ENCODE results near the gene ZNF35.

Gene ZNF35

DNA sequence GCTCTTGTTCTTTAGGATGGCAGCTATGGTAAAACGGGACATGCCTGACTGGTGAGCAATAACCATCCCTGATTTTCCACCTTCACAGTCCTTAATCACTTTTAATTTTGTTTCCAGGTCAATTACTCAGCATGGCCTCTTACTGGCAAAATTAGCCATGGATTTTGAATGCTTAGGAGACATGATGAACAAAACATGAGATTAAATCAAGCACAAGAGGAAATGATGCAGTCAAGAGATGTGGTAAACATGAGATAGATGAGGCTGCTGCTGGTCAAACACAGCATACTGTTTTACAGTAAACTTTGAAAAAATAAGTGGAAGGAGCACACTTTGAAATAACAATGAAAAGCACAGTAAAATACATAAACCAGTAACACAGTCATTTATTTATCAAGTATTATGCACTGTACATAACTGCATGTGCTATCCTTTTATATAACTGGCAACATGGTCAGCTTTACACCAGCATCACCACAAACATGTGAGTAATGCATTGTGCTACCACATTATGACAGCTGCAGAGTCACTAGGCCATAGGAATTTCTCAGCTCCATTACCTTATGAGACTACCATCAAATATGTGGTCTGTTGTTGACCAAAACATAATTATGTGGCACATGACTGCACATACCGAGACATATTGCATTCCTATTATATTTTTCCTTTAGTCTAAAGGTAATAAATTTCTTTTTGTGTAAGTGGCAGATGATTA lies 33.8 kb downstream of the ZNF35 start:
- TF ChIP-seq, protein P1, sequence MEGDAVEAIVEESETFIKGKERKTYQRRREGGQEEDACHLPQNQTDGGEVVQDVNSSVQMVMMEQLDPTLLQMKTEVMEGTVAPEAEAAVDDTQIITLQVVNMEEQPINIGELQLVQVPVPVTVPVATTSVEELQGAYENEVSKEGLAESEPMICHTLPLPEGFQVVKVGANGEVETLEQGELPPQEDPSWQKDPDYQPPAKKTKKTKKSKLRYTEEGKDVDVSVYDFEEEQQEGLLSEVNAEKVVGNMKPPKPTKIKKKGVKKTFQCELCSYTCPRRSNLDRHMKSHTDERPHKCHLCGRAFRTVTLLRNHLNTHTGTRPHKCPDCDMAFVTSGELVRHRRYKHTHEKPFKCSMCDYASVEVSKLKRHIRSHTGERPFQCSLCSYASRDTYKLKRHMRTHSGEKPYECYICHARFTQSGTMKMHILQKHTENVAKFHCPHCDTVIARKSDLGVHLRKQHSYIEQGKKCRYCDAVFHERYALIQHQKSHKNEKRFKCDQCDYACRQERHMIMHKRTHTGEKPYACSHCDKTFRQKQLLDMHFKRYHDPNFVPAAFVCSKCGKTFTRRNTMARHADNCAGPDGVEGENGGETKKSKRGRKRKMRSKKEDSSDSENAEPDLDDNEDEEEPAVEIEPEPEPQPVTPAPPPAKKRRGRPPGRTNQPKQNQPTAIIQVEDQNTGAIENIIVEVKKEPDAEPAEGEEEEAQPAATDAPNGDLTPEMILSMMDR (conservative IDR thresholded peaks at IDR 0.05; ENCODE audit: low read depth, low read length): no peak
- DNase-seq (ENCODE audit: low read depth): no peak
- no peak overlapping the region for H3K4me3 ChIP-seq (ENCODE audit: low read length)

DNA sequence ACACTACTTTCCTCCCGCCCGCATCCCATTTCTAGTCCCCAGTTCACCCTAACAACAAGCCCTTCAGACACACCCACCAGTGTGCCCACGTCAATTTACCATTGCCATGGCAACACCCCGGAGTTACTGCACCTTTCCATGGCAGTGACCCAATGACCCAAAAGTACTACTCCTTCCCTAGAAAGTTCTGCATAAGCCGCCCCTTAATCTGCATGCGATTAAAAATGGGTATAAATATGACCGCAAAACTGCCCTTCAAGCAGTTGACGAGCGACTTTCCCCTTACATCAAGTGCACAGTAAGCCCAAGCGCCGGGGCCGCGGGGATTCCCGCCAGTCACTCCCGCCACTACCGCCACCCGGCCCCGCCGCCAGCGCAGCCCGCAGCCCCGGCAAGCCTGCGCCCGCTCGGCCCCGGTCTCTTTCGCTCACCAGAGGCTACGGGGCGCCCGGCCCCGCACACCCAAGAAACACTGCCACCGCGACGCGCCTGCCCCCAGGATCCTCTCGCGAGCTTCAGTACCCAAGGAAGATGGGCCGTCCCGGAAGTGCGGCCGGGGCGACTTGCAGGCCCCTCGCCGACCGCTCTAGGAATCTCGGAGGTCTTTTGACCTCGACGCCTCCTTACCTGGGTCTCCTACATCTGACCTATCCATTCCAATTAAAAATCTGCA lies 36.7 kb downstream of the ZNF35 start:
- peak; percentile 55 for DNase-seq (ENCODE audit: low read depth)
- H3K4me3 ChIP-seq (ENCODE audit: low read length): peak overlapping the region; percentile 58
- TF ChIP-seq, protein P1 (conservative IDR thresholded peaks at IDR 0.05; ENCODE audit: low read depth, low read length): no peak

DNA sequence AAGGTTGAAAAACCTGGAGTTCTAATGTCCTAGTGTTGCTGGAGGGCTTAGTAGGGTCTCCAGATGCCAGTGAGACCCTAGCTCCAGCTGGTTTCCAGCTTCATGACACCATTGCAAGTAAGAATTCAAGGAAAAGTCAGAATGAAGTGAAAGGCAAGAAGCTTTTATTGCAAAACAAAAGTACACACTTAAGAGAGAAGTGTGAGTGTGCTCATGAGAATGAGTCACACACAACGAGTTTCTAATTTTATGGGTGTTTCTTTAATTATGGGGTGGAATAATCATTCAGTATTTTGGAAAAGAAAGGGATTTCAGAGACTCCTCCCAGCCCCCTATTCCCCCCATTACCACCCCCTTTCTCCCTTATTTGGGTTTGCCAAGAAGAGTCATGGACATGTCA lies 39.4 kb downstream of the ZNF35 start:
- TF ChIP-seq, protein P1 (conservative IDR thresholded peaks at IDR 0.05; ENCODE audit: low read depth, low read length): no peak
- DNase-seq (ENCODE audit: low read depth): no peak
- H3K4me3 ChIP-seq (ENCODE audit: low read length): no peak overlapping the region
